Transverse colon (tissue), 4 donors: ENCODE results near the gene LRRN1. TPM values are rescaled to one million over a fixed set of nuclear protein-coding genes. Genes with fewer than 3 reads are reported as not detected.
A peak's percentile ranks its signal among the peaks of the same experiment; 100 is the strongest.

ENCODE experiments used
- DNase-seq: peaks from one replicate; pipeline ENCODE4 v3.0.0-alpha.2; 2019
- H3K27ac ChIP-seq, 4 donors: fragments of 200-600 bp; sonication (generic); 2 replicates each; pipeline ENCODE4 v1.5.1; 2016 to 2018; ENCODE audit warnings: inconsistent platforms in 4 of 4
- H3K27me3 ChIP-seq: fragments of 200-600 bp; sonication (generic); 2 replicates; pipeline ENCODE4 v1.5.1; 2017; ENCODE audit warnings: inconsistent platforms
- H3K36me3 ChIP-seq, 4 donors: fragments of 200-600 bp; sonication (generic); 2 replicates each; pipeline ENCODE4 v1.5.1; 2017 to 2019; ENCODE audit warnings: inconsistent platforms in 4 of 4
- H3K4me1 ChIP-seq, 4 donors: fragments of 200-600 bp; sonication (generic); 2 replicates each; pipeline ENCODE4 v1.5.1; 2017 to 2020; ENCODE audit warnings: inconsistent platforms in 4 of 4
- H3K4me3 ChIP-seq, 4 donors: fragments of 200-600 bp; sonication (generic); 1 replicate in 1 of 4; 2 replicates in 3 of 4; pipeline versions ENCODE4 v1.5.1 to v1.6.1; 2017 to 2019; ENCODE audit warnings: inconsistent platforms in 4 of 4
- H3K9me3 ChIP-seq, 2 donors: fragments of 200-600 bp; sonication (generic); 2 replicates each; pipeline ENCODE4 v1.5.1; 2017 to 2019; ENCODE audit warnings: inconsistent platforms in 2 of 2
- EP300 ChIP-seq: sonication (generic); formaldehyde crosslinking; IDR thresholded peaks from one replicate; pipeline ENCODE4 v1.6.1; 2017; ENCODE audit warnings: antibody characterized with exemption, low read depth
- POLR2A ChIP-seq: fragments of 450-650 bp; IDR thresholded peaks from one replicate; pipeline ENCODE4 v1.6.1; 2016; ENCODE audit warnings: antibody characterized with exemption, mild to moderate bottlenecking, moderate library complexity
- POLR2AphosphoS5 ChIP-seq, 3 donors: sonication (generic); formaldehyde crosslinking; IDR thresholded peaks; one replicate each; pipeline ENCODE4 v1.6.1; 2016; ENCODE audit warnings: antibody characterized with exemption in 3 of 3
- WGBS, 2 donors: methylation state at CpG; one replicate each; pipeline ENCODE4 v1.1.5; 2018; ENCODE audit warnings: low coverage in 1 of 2; 5-methylcytosine and 5-hydroxymethylcytosine counted together
- in situ Hi-C, 4 donors: fragments of 200-750 bp; cut with MboI; loops; one replicate each; pipeline versions ENCODE4 v1.15.0 to v1.15.1; 2017; ENCODE audit warnings: low sequenced_read_pairs in 3 of 4, low pct_ligation_motif_present in 1 of 4, low pct_unique_long_range_greater_than_20kb in 1 of 4
- intact Hi-C: fragments of 100-400 bp; cut with DNase I; formaldehyde crosslinking; loops from one replicate; pipeline ENCODE4 v1.15.1; 2023; ENCODE audit warnings: low total_unique reads
- total RNA-seq, 4 donors: library from RNA; depleted of rRNA; stranded (reverse); fragments of >200 nt; gene quantifications; one replicate each; pipeline ENCODE4 v1.1.0, GENCODE V29; 2016
- TF ChIP-seq, protein P1 (sequence below), 5 experiments: fragments of 200-600 bp in 3 of 5; fragments of 450-650 bp in 2 of 5; sonication (generic) in 3 of 5; IDR thresholded peaks; 1 replicate in 2 of 5; 2 replicates in 3 of 5; pipeline ENCODE4 v1.5.1; 2016 to 2017; ENCODE audit warnings: antibody characterized with exemption in 5 of 5, inconsistent platforms in 3 of 5, mild to moderate bottlenecking in 2 of 5, moderate library complexity in 1 of 5

Gene LRRN1
- total RNA-seq, 4 donors from 2014 or later = 0.32 to 0.55 TPM; not detected in 2

DNA sequence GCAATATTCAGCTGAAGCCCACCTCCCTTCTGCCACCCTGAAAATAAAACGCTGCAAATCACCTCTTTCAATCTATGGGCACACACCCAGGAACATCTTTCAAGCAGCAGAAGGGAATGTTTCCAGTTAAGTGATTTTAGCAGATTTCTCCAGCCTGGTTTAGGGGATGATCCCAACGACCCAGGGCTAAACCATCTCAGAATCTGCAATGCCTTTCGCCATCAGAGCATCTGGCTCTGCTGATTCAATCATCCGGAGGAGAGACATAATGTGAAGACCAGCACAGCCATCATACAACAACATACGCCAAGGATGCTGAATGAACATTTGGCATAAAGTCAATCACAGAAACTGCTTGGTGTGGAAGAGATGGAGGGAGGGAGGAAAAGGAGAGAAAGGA lies 15.5 kb upstream of the LRRN1 start:
- H3K4me3 ChIP-seq = no peak overlapping the region
- no peaks in the 10 kb centered on the region for H3K36me3 ChIP-seq
- TF ChIP-seq POLR2A (no peak), POLR2AphosphoS5 (IDR thresholded peaks at IDR 0.05) (no peak), EP300 (no peak)
- TF ChIP-seq, protein P1, sequence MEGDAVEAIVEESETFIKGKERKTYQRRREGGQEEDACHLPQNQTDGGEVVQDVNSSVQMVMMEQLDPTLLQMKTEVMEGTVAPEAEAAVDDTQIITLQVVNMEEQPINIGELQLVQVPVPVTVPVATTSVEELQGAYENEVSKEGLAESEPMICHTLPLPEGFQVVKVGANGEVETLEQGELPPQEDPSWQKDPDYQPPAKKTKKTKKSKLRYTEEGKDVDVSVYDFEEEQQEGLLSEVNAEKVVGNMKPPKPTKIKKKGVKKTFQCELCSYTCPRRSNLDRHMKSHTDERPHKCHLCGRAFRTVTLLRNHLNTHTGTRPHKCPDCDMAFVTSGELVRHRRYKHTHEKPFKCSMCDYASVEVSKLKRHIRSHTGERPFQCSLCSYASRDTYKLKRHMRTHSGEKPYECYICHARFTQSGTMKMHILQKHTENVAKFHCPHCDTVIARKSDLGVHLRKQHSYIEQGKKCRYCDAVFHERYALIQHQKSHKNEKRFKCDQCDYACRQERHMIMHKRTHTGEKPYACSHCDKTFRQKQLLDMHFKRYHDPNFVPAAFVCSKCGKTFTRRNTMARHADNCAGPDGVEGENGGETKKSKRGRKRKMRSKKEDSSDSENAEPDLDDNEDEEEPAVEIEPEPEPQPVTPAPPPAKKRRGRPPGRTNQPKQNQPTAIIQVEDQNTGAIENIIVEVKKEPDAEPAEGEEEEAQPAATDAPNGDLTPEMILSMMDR (IDR thresholded peaks at IDR 0.05) = no peak
- WGBS, 2 donors = 77% methylated on average over 5 of the region's 5 CpGs; no CpG with 5 or more reads in 1 of the 2 donors
- no peaks in the 10 kb centered on the region for H3K27me3 ChIP-seq
- in situ Hi-C loops (no loop called here), intact Hi-C loops (loop anchor here (5.0 kb wide), 1 partner anchor 1256 kb away; no protein-coding TSS in a partner anchor)
- no peak for DNase-seq
- H3K4me1 ChIP-seq = no peaks in the 10 kb centered on the region
- no peak overlapping the region for H3K27ac ChIP-seq
- H3K9me3 ChIP-seq = no peaks in the 10 kb centered on the region

DNA sequence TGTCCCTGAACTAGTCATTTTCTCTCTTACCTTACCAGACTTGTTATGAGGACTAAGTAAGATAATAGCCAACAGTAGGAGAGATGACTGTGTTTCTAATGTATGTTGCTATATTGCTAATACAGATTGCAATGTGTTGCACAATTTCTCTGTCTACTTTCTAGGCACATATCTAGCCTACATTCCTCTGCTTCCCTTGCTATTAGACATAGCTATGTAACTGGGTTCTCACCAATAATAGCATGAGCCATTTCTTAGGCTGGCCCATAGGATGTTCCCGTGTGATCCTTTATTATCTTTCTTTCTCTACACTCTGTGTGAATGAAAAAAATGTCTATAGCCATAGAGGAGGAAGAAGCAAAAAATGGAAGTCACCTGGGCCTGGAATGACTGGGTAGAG lies 6.8 kb upstream of the LRRN1 start:
- DNase-seq = no peak
- H3K9me3 ChIP-seq = no peaks in the 10 kb centered on the region
- in situ Hi-C loops = no loop called here
- H3K36me3 ChIP-seq = no peaks in the 10 kb centered on the region
- intact Hi-C loops = loop anchor here (2.0 kb wide), 1 partner anchor 60 kb away; no protein-coding TSS in a partner anchor
- H3K4me3 ChIP-seq = no peak overlapping the region
- no peaks in the 10 kb centered on the region for H3K4me1 ChIP-seq
- TF ChIP-seq POLR2A (no peak), EP300 (no peak), POLR2AphosphoS5 (IDR thresholded peaks at IDR 0.05) (no peak)
- TF ChIP-seq, protein P1 (IDR thresholded peaks at IDR 0.05) = no peak
- H3K27ac ChIP-seq = no peak overlapping the region
- 82 to 100% methylated on average over 1 of the region's 1 CpG for WGBS, 2 donors
- peaks cover 7% of the 10 kb centered on the region for H3K27me3 ChIP-seq

DNA sequence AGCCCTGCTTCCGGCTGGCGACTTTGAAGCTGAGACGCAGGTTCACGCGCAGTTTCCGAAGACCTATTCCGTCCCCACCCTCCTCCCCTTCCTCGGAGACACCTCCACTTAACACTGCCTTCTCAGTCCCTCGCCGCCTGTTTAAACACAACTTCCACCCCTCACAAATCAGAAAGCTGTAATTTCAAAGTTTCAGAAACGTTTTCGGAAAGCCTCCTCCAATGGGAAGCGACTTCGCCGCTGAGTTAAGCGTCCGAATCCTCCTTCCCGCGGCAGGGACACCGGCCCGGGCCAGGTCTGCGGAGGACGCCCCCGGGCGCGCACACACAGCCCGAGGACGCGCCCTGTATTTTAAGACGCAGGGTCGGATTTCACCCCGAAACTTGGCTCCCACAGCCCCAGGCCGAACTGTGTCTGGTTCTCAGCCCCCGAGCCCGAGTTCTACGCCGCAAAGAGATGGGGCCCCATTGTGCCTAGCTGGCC lies 559 bp upstream of the LRRN1 start:
- Histone ChIP-seq H3K27me3 (peaks cover 70% of the 10 kb centered on the region), H3K4me3 (peak overlapping the region in 3 of 4 donors; percentile 43 to 54 (median 45)), H3K27ac (peak overlapping the region in 2 of 4 donors; percentile 4 to 27), H3K36me3 (no peaks in the 10 kb centered on the region), H3K4me1 (peaks cover 0 to 27% (median 19%) of the 10 kb centered on the region in 4 donors), H3K9me3 (no peaks in the 10 kb centered on the region)
- 2% methylated on average over 37 of the region's 37 CpGs; no CpG with 5 or more reads in 1 of the 2 donors for WGBS, 2 donors
- TF ChIP-seq, protein P1 (IDR thresholded peaks at IDR 0.05) = no peak
- TF ChIP-seq EP300 (no peak), POLR2AphosphoS5 (IDR thresholded peaks at IDR 0.05) (no peak), POLR2A (no peak)
- intact Hi-C loops = no loop called here
- in situ Hi-C loops = no loop called here
- DNase-seq = peak; percentile 9

DNA sequence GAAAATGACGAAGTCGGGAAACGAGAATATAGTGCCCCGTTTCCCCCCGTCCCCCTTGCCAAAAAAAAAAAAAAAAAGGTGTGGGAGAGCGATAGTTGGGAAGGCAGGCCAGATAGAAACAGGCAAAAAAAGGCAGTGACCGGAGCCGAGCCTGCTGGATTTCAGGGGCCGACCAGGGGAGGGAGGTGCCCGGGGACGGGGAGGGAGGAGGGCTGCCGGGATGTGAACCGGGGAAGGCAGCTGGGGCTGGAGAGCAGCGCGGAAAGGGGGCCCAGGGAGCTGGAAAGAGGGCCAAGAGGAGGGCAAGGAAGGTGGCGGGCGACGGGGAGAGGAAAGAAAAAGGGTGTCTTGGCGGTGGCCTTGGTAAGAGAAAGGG lies 837 bp downstream of the LRRN1 start:
- intact Hi-C loops (no loop called here), in situ Hi-C loops (no loop called here)
- TF ChIP-seq POLR2A (no peak), POLR2AphosphoS5 (IDR thresholded peaks at IDR 0.05) (no peak), EP300 (no peak)
- TF ChIP-seq, protein P1 (IDR thresholded peaks at IDR 0.05) = no peak
- H3K4me3 ChIP-seq = peak overlapping the region; percentile 5 to 54 (median 44)
- peaks cover 0 to 27% (median 19%) of the 10 kb centered on the region in 4 donors for H3K4me1 ChIP-seq
- no peaks in the 10 kb centered on the region for H3K36me3 ChIP-seq
- H3K9me3 ChIP-seq = no peaks in the 10 kb centered on the region
- whole genome bisulfite sequencing, 2 donors = 1% methylated on average over 19 of the region's 19 CpGs; no CpG with 5 or more reads in 1 of the 2 donors
- no peak for DNase-seq
- peak overlapping the region in 1 of 4 donors; percentile 34 for H3K27ac ChIP-seq
- peaks cover 74% of the 10 kb centered on the region for H3K27me3 ChIP-seq
